Measurements from ENCODE around the gene CMTM3.
"Not testable (repeated sequence)": the region's sequence is repeated elsewhere in the genome, so short reads cannot be mapped to it uniquely, and the experiment has no call there.

Gene CMTM3

GRCh38 chr16:66594739-66595138 lies 9.8 kb upstream of the CMTM3 start:
- Histone ChIP-seq H3K27me3 (replicated peaks; ENCODE audit: control insufficient read depth, insufficient read depth, low read length) (no peaks in the 10 kb centered on the region), H3K4me3 (replicated peaks; ENCODE audit: low read depth, low read length) (no peak overlapping the region), H3K36me3 (ENCODE audit: control insufficient read depth, insufficient read depth, low read length) (no peaks in the 10 kb centered on the region)
- TF ChIP-seq CTCF (IDR thresholded peaks at IDR 0.05; ENCODE audit: insufficient read depth, low read length, poor library complexity, severe bottlenecking), result no peak
- no peak for DNase-seq (ENCODE audit: extremely low read depth, insufficient read length)

GRCh38 chr16:66596559-66596958 lies 7.9 kb upstream of the CMTM3 start:
- not testable (repeated sequence) for H3K36me3 ChIP-seq (ENCODE audit: control insufficient read depth, insufficient read depth, low read length); DNase-seq (ENCODE audit: extremely low read depth, insufficient read length); H3K27me3 ChIP-seq (replicated peaks; ENCODE audit: control insufficient read depth, insufficient read depth, low read length); H3K4me3 ChIP-seq (replicated peaks; ENCODE audit: low read depth, low read length)

GRCh38 chr16:66596986-66597848 lies 7.3 kb upstream of the CMTM3 start:
- TF ChIP-seq CTCF (IDR thresholded peaks at IDR 0.05; ENCODE audit: insufficient read depth, low read length, poor library complexity, severe bottlenecking), result no peak
- no peaks in the 10 kb centered on the region for H3K36me3 ChIP-seq (ENCODE audit: control insufficient read depth, insufficient read depth, low read length)
- no peak for DNase-seq (ENCODE audit: extremely low read depth, insufficient read length)
- no peaks in the 10 kb centered on the region for H3K27me3 ChIP-seq (replicated peaks; ENCODE audit: control insufficient read depth, insufficient read depth, low read length)
- no peak overlapping the region for H3K4me3 ChIP-seq (replicated peaks; ENCODE audit: low read depth, low read length)

- DNase-seq (ENCODE audit: extremely low read depth, insufficient read length), result no peak
- H3K36me3 ChIP-seq (ENCODE audit: control insufficient read depth, insufficient read depth, low read length), result no peaks in the 10 kb centered on the region
- TF ChIP-seq CTCF (IDR thresholded peaks at IDR 0.05; ENCODE audit: insufficient read depth, low read length, poor library complexity, severe bottlenecking), result no peak
- H3K4me3 ChIP-seq (replicated peaks; ENCODE audit: low read depth, low read length), result no peak overlapping the region
- no peaks in the 10 kb centered on the region for H3K27me3 ChIP-seq (replicated peaks; ENCODE audit: control insufficient read depth, insufficient read depth, low read length)
Observed at GRCh38 chr16:66598111-66598510, 6.4 kb upstream of the CMTM3 start.

GRCh38 chr16:66599726-66600125 lies 4.8 kb upstream of the CMTM3 start:
- Histone ChIP-seq H3K36me3 (ENCODE audit: control insufficient read depth, insufficient read depth, low read length) (no peaks in the 10 kb centered on the region), H3K27me3 (replicated peaks; ENCODE audit: control insufficient read depth, insufficient read depth, low read length) (no peaks in the 10 kb centered on the region), H3K4me3 (replicated peaks; ENCODE audit: low read depth, low read length) (no peak overlapping the region)
- no peak for DNase-seq (ENCODE audit: extremely low read depth, insufficient read length)
- no peak for TF ChIP-seq CTCF (IDR thresholded peaks at IDR 0.05; ENCODE audit: insufficient read depth, low read length, poor library complexity, severe bottlenecking)

- TF ChIP-seq CTCF (IDR thresholded peaks at IDR 0.05; ENCODE audit: insufficient read depth, low read length, poor library complexity, severe bottlenecking), result no peak
- Histone ChIP-seq H3K4me3 (replicated peaks; ENCODE audit: low read depth, low read length) (no peak overlapping the region), H3K36me3 (ENCODE audit: control insufficient read depth, insufficient read depth, low read length) (no peaks in the 10 kb centered on the region), H3K27me3 (replicated peaks; ENCODE audit: control insufficient read depth, insufficient read depth, low read length) (no peaks in the 10 kb centered on the region)
- no peak for DNase-seq (ENCODE audit: extremely low read depth, insufficient read length)
Observed at GRCh38 chr16:66600477-66600876, 4.0 kb upstream of the CMTM3 start.

All from GM06990 (cell line).